Lower lobe of right lung (tissue), 2 donors: Measurements from ENCODE around the gene HEXB. TPM values are rescaled to one million over a fixed set of nuclear protein-coding genes. Genes with fewer than 3 reads are reported as not detected.

Experiments
- ATAC-seq, 2 donors: fragments of 200-7000 bp; cut with Tn5 transposase; one replicate each; pipeline ENCODE4 v1.9.1; 2020 to 2022; ENCODE audit warnings: mild to moderate bottlenecking in 2 of 2, moderate library complexity in 2 of 2
- DNase-seq: peaks from one replicate; pipeline ENCODE4 v3.0.0-alpha.2; 2020
- H3K27ac ChIP-seq: fragments of 200-600 bp; one replicate; pipeline ENCODE4 v1.8.0; 2022
- H3K27me3 ChIP-seq: fragments of 200-600 bp; one replicate; pipeline ENCODE4 v1.8.0; 2022; ENCODE audit warnings: low read depth
- H3K36me3 ChIP-seq: fragments of 200-600 bp; one replicate; pipeline ENCODE4 v1.8.0; 2022; ENCODE audit warnings: mild to moderate bottlenecking
- H3K4me1 ChIP-seq: fragments of 200-600 bp; one replicate; pipeline ENCODE4 v1.8.0; 2022
- H3K4me3 ChIP-seq: fragments of 200-600 bp; one replicate; pipeline ENCODE4 v1.8.0; 2022; ENCODE audit warnings: mild to moderate bottlenecking
- H3K9me3 ChIP-seq: fragments of 200-600 bp; one replicate; pipeline ENCODE4 v1.8.0; 2022
- CTCF ChIP-seq: fragments of 200-600 bp; IDR thresholded peaks from one replicate; pipeline ENCODE4 v1.8.0; 2022; ENCODE audit warnings: antibody characterized with exemption, mild to moderate bottlenecking
- intact Hi-C: fragments of 100-400 bp; cut with DNase I; formaldehyde crosslinking; loops from one replicate; pipeline ENCODE4 v1.11.0; 2022
- total RNA-seq: library from RNA; stranded (reverse); fragmentation: NEBNext Ultra II Directional; extraction: Animal tissue kit (Norgen Biotek cat#: 25700); gene quantifications from one replicate; pipeline ENCODE4 v1.2.1, GENCODE V29; 2021
- donor health status: DM: no; HTN: yes; CAD: no; lungs with severe emphysema.

The HEXB gene
- total RNA-seq, 1 donor from 2014 or later = 355 TPM

GRCh38 chr5:74643111-74643562, 41.9 kb upstream of the HEXB start:
- H3K27ac ChIP-seq = peak overlapping the region; percentile 93

GRCh38 chr5:74647096-74647495, 37.9 kb upstream of the HEXB start:
- no peaks in the 10 kb centered on the region for H3K9me3 ChIP-seq
- H3K4me1 ChIP-seq = peaks cover 23% of the 10 kb centered on the region
- H3K36me3 ChIP-seq = no peaks in the 10 kb centered on the region
- TF ChIP-seq CTCF = no peak
- H3K27ac ChIP-seq = no peak overlapping the region
- intact Hi-C loops = loop anchor here (5.0 kb wide), 1 partner anchor 745 kb away; no protein-coding TSS in a partner anchor
- no peak for DNase-seq
- H3K4me3 ChIP-seq = no peak overlapping the region
- no peak for ATAC-seq
- H3K27me3 ChIP-seq = no peaks in the 10 kb centered on the region

More at GRCh38 chr5:74643111-74643562, 41.9 kb upstream of the HEXB start:
- no peak for TF ChIP-seq CTCF
- H3K36me3 ChIP-seq = no peaks in the 10 kb centered on the region
- H3K27me3 ChIP-seq = no peaks in the 10 kb centered on the region
- H3K9me3 ChIP-seq = no peaks in the 10 kb centered on the region
- DNase-seq (no peak), ATAC-seq (peak in 1 of 2 donors; percentile 10)
- peaks cover 49% of the 10 kb centered on the region for H3K4me1 ChIP-seq
- no peak overlapping the region for H3K4me3 ChIP-seq
- intact Hi-C loops = no loop called here

- ATAC-seq = peak; percentile 87 to 93
- Histone ChIP-seq H3K4me3 (no peak overlapping the region), H3K9me3 (no peaks in the 10 kb centered on the region), H3K27ac (no peak overlapping the region), H3K36me3 (no peaks in the 10 kb centered on the region), H3K27me3 (no peaks in the 10 kb centered on the region), H3K4me1 (peaks cover 6% of the 10 kb centered on the region)
- intact Hi-C loops = loop anchor here (5.0 kb wide), 1 partner anchor 747 kb away; no protein-coding TSS in a partner anchor
- peak; percentile 77 for TF ChIP-seq CTCF
- DNase-seq = no peak
Measured at GRCh38 chr5:74648835-74649293, 36.2 kb upstream of the HEXB start.

- DNase-seq = no peak
- Histone ChIP-seq H3K27ac (no peak overlapping the region), H3K27me3 (no peaks in the 10 kb centered on the region), H3K4me1 (peaks cover 4% of the 10 kb centered on the region), H3K4me3 (no peak overlapping the region), H3K36me3 (no peaks in the 10 kb centered on the region), H3K9me3 (no peaks in the 10 kb centered on the region)
- intact Hi-C loops = loop anchor here (5.0 kb wide), 1 partner anchor 747 kb away; no protein-coding TSS in a partner anchor
- no peak for ATAC-seq
- TF ChIP-seq CTCF = no peak
Measured at GRCh38 chr5:74649421-74649973, 35.5 kb upstream of the HEXB start.

- ATAC-seq = no peak
- intact Hi-C loops = no loop called here
- Histone ChIP-seq H3K27me3 (no peaks in the 10 kb centered on the region), H3K4me1 (peaks cover 4% of the 10 kb centered on the region), H3K9me3 (no peaks in the 10 kb centered on the region), H3K4me3 (no peak overlapping the region), H3K36me3 (no peaks in the 10 kb centered on the region), H3K27ac (no peak overlapping the region)
- no peak for DNase-seq
- no peak for TF ChIP-seq CTCF
Measured at GRCh38 chr5:74651710-74652109, 33.3 kb upstream of the HEXB start.
